Neural cell (in vitro differentiated cells): ENCODE data around the gene OTUB2. TPM values are rescaled to one million over a fixed set of nuclear protein-coding genes. Genes with fewer than 3 reads are reported as not detected.

Experiments
- H2AFZ ChIP-seq: fragments of 200-600, 300-800 bp; sonication (generic), shearing (Covaris generic); 2 replicates; pipeline ENCODE4 v1.6.0; 2014; ENCODE audit warnings: low read depth, mild to moderate bottlenecking, antibody characterized with exemption, low read length, moderate library complexity
- H3F3A ChIP-seq: fragments of 200-600 bp; shearing (Covaris generic); 2 replicates; pipeline ENCODE4 v1.6.1; 2016; ENCODE audit warnings: mild to moderate bottlenecking, moderate library complexity, mixed read lengths, antibody characterized with exemption, low read length; ENCODE audit not compliant: insufficient read depth, poor library complexity, severe bottlenecking
- H3K27ac ChIP-seq: fragments of 200-600, 300-800 bp; sonication (generic), shearing (Covaris generic); 2 replicates; pipeline ENCODE4 v1.5.1; 2014; ENCODE audit warnings: mild to moderate bottlenecking, low read length, moderate library complexity
- H3K27me3 ChIP-seq: fragments of 300-800, 200-600 bp; sonication (generic), shearing (Covaris generic); 2 replicates; pipeline ENCODE4 v1.6.0; 2014; ENCODE audit warnings: mild to moderate bottlenecking, low read depth, low read length, moderate library complexity; ENCODE audit not compliant: insufficient read depth
- H3K36me3 ChIP-seq: fragments of 300-800, 200-600 bp; sonication (generic), shearing (Covaris generic); 2 replicates; pipeline ENCODE4 v1.5.1; 2014; ENCODE audit warnings: mild to moderate bottlenecking, antibody characterized with exemption, low read length, moderate library complexity; ENCODE audit not compliant: insufficient read depth
- H3K4me2 ChIP-seq: fragments of 300-800, 200-600 bp; sonication (generic), shearing (Covaris generic); 2 replicates; pipeline ENCODE4 v1.6.0; 2014; ENCODE audit warnings: mild to moderate bottlenecking, low read length
- H3K4me3 ChIP-seq: fragments of 300-800, 200-600 bp; sonication (generic), shearing (Covaris generic); 2 replicates; pipeline ENCODE4 v1.5.1; 2014; ENCODE audit warnings: mild to moderate bottlenecking, low read length, moderate library complexity
- H3K79me2 ChIP-seq: fragments of 200-600 bp; shearing (Covaris generic); replicated peaks from 2 replicates; pipeline ENCODE4 v1.6.0; 2014; ENCODE audit warnings: mild to moderate bottlenecking, low read length, moderate library complexity; ENCODE audit not compliant: insufficient read depth
- H3K9ac ChIP-seq: fragments of 300-800, 200-600 bp; sonication (generic), shearing (Covaris generic); 2 replicates; pipeline ENCODE4 v1.6.1; 2016; ENCODE audit warnings: mild to moderate bottlenecking, low read length, mixed read lengths
- H3K9me2 ChIP-seq: fragments of 200-600 bp; shearing (Covaris generic); 2 replicates; pipeline ENCODE4 v1.6.1; 2016; ENCODE audit warnings: mild to moderate bottlenecking, low read length, mixed read lengths; ENCODE audit not compliant: insufficient read depth
- H3K9me3 ChIP-seq: fragments of 200-600, 300-800 bp; sonication (generic), shearing (Covaris generic); 2 replicates; pipeline ENCODE4 v1.6.1; 2016; ENCODE audit warnings: mild to moderate bottlenecking, mixed run types, low read length, moderate library complexity, mixed read lengths
- H4K20me1 ChIP-seq: fragments of 200-600 bp; shearing (Covaris generic); 2 replicates; pipeline ENCODE4 v1.6.1; 2016; ENCODE audit warnings: mild to moderate bottlenecking, mixed run types; ENCODE audit not compliant: insufficient read depth
- CTCF ChIP-seq: fragments of 450-650 bp; IDR thresholded peaks from 2 replicates; pipeline ENCODE4 v1.5.1; 2014; ENCODE audit warnings: antibody characterized with exemption, mild to moderate bottlenecking, moderate library complexity; ENCODE audit not compliant: poor library complexity, severe bottlenecking
- EP300 ChIP-seq: fragments of 450-650 bp; conservative IDR thresholded peaks from 2 replicates; pipeline ENCODE4 v1.6.1; 2014; ENCODE audit warnings: antibody characterized with exemption, mild to moderate bottlenecking, moderate library complexity; ENCODE audit not compliant: poor library complexity, severe bottlenecking
- EZH2 ChIP-seq: fragments of 200-600, 300-800 bp; shearing (Covaris generic), sonication (generic); IDR thresholded peaks from 2 replicates; pipeline ENCODE4 v1.6.1; 2014; ENCODE audit warnings: antibody characterized with exemption, low read length, borderline replicate concordance, mild to moderate bottlenecking; ENCODE audit not compliant: insufficient read depth, poor library complexity, severe bottlenecking
- MXI1 ChIP-seq: fragments of 450-650 bp; conservative IDR thresholded peaks from 2 replicates; pipeline ENCODE4 v1.6.1; 2014; ENCODE audit warnings: antibody characterized with exemption, mild to moderate bottlenecking; ENCODE audit not compliant: poor library complexity, severe bottlenecking
- POLR2AphosphoS5 ChIP-seq: IDR thresholded peaks from 2 replicates; pipeline ENCODE4 v1.6.1; 2012
- RAD21 ChIP-seq: fragments of 450-650 bp; conservative IDR thresholded peaks from 2 replicates; pipeline ENCODE4 v1.6.1; 2014; ENCODE audit warnings: antibody characterized with exemption, mild to moderate bottlenecking, moderate library complexity
- REST ChIP-seq: IDR thresholded peaks from 2 replicates; pipeline ENCODE4 v1.6.1; 2012; ENCODE audit warnings: borderline replicate concordance
- SMC3 ChIP-seq: fragments of 450-650 bp; conservative IDR thresholded peaks from 2 replicates; pipeline ENCODE4 v1.6.1; 2014; ENCODE audit warnings: antibody characterized with exemption, mild to moderate bottlenecking, moderate library complexity; ENCODE audit not compliant: poor library complexity
- TAF1 ChIP-seq: IDR thresholded peaks from 2 replicates; pipeline ENCODE4 v1.6.1; 2012; ENCODE audit warnings: low read depth
- polyA plus RNA-seq: library from polyadenylated mRNA; depleted of rRNA; stranded (reverse); fragments of >200 nt; gene quantifications from 2 replicates; pipeline ENCODE4 v1.2.3, GENCODE V29; 2014

The OTUB2 gene
- polyA plus RNA-seq, 1 donor from 2014 or later = 2.5 TPM

- TF ChIP-seq EZH2 (no peak), SMC3 (no peak), TAF1 (no peak), EP300 (no peak), POLR2AphosphoS5 (no peak), MXI1 (no peak), RAD21 (no peak), CTCF (no peak), REST (no peak)
- no peak overlapping the region for H3K27ac ChIP-seq
- H4K20me1 ChIP-seq = no peaks in the 10 kb centered on the region
- no peak overlapping the region for H2AFZ ChIP-seq
- no peak overlapping the region for H3K4me3 ChIP-seq
- H3K4me2 ChIP-seq = no peak overlapping the region
- no peaks in the 10 kb centered on the region for H3K79me2 ChIP-seq
- no peaks in the 10 kb centered on the region for H3K36me3 ChIP-seq
- no peaks in the 10 kb centered on the region for H3K9me3 ChIP-seq
- no peaks in the 10 kb centered on the region for H3F3A ChIP-seq
- no peak overlapping the region for H3K9ac ChIP-seq
- H3K9me2 ChIP-seq = no peaks in the 10 kb centered on the region
- H3K27me3 ChIP-seq = no peaks in the 10 kb centered on the region
Observed at GRCh38 chr14:94029671-94030203, 3.6 kb downstream of the OTUB2 start.

- Histone ChIP-seq H4K20me1 (no peaks in the 10 kb centered on the region), H3K4me3 (no peak overlapping the region), H3F3A (no peaks in the 10 kb centered on the region), H3K9me3 (no peaks in the 10 kb centered on the region), H3K79me2 (no peaks in the 10 kb centered on the region), H3K4me2 (no peak overlapping the region), H3K27me3 (no peaks in the 10 kb centered on the region), H3K9me2 (no peaks in the 10 kb centered on the region), H3K9ac (no peak overlapping the region), H2AFZ (no peak overlapping the region), H3K36me3 (no peaks in the 10 kb centered on the region), H3K27ac (no peak overlapping the region)
- no peak for TF ChIP-seq SMC3
Observed at GRCh38 chr14:94030571-94030970, 4.4 kb downstream of the OTUB2 start.
